Activated naive CD4-positive, alpha-beta T cell (primary cell): ENCODE results near the gene ADIPOR2.
"Not testable (repeated sequence)": the region's sequence is repeated elsewhere in the genome, so short reads cannot be mapped to it uniquely, and the experiment has no call there.

Experiments
- DNase-seq, 4 experiments: peaks; one replicate each; lab custom pipeline; 2025; lab: John Stamatoyannopoulos, UW

Gene ADIPOR2

GRCh38 chr12:1732914-1733313 lies 42.0 kb downstream of the ADIPOR2 start:
- DNase-seq: no peak

GRCh38 chr12:1733712-1734111 lies 42.8 kb downstream of the ADIPOR2 start:
- DNase-seq: not testable (repeated sequence)

DNA sequence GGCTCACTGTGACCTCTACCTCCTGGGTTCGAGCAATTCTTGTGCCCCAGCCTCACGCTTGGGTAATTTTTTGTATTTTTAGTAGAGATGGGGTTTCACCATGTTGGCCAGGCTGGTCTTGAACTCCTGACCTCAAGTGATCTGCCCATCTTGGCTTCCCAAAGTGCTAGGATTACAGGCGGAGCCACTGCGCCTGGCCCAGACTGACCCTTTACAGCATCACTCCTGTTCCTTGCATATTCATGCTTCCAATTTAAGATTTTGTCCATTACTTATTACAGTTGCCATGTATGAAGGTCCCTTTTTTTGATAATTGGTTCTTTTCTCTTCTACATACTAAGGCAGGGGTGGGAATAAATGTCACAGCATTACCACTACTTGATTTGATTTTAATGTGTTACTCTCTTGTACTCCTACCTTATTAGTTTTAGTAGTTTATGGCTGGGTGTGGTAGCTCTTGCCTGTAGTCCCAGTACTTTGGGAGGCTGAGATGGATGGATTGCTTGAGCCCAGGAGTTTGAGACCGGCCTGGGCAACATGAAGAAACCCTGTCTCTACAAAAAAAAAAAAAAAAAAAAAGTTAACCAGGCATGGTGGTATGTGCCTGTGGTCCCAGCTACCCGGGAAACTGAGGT lies 46.9 kb downstream of the ADIPOR2 start:
- DNase-seq: no peak

DNA sequence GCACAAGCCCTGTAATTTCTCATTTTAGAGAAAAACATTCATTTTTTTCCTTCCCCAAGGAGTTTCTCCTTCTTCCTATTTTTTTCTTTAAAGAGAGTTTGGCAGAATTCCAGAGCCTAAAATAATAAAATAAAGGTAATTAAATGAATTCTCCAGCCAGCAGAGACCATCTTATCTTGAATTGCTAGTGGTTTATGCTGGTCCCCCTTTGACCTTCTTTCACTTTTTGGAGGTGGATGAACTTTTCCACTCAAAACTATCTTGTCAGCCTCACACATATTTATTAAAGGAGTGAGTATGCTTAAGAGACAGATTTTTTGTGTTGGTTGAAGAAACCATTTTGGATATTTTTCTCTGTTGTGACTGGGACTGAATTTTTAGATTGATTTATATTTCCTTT lies 47.6 kb downstream of the ADIPOR2 start:
- no peak for DNase-seq

DNA sequence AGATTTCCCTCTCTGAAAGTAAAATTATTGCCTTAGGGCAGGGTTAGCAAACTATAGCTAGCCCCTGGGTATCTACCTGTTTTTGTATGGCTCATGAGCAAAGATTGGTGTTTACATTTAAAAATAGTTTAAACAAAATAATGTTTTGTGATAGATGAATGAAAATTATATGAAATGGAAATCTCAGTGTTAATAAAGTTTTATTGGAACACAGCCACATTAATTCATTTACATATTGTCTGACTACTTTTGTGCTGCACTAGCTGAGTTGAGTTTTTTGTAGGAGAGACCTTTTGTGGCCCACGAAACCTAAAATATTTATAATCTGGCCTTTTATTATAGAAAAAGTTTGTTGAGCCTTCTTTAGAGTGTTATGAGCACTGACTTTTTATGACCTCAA lies 48.5 kb downstream of the ADIPOR2 start:
- DNase-seq: no peak

DNA sequence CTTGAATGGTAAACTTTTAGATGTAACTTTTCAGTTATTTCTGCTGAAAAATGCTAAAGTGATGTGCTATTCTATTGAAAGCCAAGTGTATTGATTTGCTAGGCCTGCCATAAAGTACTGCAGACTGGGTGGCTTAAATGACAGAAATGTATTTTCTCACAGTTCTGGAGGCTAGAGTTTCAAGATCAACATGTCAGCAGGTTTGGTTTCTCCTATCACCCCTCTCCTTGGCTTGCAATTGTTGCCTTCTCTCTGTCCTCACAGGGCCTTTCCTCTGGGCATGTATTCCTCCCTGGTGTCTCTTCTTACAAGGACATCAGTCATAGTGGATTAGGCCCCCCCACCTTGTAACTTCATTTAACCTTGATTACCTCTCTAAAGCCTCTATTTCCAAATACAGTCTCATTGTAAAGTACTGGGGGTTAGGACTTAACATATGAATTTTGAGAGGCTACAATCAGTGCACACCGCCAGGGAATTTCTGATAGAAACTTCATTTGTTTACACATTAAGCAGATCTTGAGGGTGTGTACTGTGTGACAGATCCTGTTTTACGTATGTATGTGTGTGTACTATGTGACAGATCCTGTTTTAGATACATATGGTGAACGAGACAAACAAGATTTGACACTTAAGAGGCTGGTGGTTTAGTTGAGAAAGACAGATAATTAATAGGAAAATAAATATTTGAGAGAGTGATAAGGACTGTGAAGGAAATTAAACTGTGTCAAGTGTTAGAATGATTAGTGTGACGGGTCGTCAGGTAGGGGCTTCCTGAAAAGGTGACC lies 49.5 kb downstream of the ADIPOR2 start:
- DNase-seq: no peak

DNA sequence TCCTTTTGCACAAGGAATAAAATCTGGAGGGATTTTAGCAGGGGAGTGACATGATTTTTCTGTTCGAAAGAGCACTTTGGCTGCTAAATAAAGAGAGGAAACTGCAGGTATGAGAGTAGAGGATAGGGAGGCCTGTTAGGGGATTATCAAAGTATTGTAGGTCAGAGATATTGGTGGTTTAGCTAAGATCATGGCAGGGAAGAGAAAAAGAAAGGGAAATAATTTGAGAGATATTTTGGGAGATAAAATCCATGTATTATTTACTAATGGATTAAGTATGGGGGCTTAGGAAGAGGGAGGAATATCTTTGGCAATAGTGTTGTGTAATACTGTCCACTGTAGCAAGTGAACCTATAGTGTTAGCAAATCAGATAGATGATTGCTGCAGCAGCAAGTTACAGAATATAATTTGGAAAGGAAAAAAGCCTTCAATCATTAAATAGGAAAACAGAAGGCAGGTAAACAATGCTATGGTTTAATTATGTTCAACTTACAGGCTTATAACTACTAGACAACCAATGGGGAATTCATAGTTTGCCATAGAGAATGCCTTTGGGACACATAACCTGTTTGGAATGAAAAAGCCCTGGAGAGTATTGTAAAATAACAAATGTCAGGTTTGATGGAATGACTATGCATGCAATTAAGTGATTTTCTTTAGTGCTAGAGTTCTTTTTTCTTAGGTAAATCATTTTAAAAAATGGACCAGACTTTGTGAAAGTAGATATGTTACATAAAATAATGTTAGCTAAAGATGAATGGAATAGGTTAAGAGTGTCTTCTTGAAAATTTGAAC lies 50.5 kb downstream of the ADIPOR2 start:
- no peak for DNase-seq

GRCh38 chr12:1744932-1745331 lies 54.1 kb downstream of the ADIPOR2 start:
- no peak for DNase-seq

GRCh38 chr12:1747609-1748008 lies 56.7 kb downstream of the ADIPOR2 start:
- no peak for DNase-seq

DNA sequence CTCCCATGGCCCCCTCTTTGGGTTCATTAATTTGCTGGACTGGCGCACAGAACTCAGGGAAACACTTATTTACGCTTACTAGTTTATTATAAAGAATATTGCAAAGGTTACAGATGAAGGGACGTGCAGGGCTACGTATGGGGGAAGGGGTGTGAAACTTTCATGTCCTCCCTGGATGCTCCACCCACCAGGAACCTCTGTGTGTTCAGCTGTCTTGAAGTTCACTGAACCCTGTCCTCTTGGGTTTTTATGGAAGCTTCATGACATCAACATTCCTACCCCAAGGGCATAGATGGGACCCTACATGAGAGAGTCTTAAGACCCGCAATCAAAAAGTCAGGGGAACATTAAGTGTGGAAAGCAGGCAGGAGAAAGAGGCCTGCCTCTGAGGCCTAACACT lies 58.1 kb downstream of the ADIPOR2 start:
- DNase-seq: no peak

DNA sequence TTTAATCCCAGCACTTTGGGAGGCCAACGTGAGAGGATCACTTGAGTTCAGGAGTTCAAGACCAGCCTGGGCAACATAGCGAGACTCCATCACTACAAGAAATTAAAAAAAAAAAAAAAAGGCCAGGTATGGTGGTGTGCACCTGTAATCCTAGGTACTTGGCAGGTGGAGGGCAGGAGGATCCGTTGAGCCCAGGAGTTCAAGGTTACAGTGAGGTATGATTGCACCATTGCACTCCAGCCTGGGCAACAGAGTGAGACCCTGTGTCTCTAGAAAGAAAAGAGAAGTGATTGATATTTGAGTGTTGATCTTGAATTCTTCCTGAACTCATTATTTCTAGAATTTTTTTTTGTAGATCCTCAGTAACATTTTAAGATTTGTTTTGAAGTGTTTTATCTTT lies 59.4 kb downstream of the ADIPOR2 start:
- DNase-seq: no peak

DNA sequence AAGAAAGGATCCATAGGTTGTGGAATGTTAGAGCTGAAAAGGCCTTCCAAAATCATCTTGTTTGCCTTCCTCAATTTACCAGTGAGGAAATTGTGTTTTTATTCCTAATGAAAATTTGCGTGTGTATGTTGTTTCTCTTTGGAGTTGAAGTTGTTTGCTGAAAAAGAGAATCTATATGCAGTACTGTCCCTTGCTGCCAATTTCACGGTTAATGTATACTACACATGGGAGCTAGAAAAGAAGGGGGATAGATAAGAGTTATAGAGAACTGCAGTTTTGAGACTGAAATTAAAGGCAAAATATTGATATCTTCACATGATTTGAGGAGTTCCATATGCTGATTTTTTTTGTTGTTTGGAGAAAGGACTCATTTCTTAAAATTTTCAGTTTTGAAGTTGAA lies 67.5 kb downstream of the ADIPOR2 start:
- no peak for DNase-seq

GRCh38 chr12:1758887-1759286 lies 68.0 kb downstream of the ADIPOR2 start:
- DNase-seq: no peak

GRCh38 chr12:1760566-1761382 lies 69.9 kb downstream of the ADIPOR2 start:
- no peak for DNase-seq

DNA sequence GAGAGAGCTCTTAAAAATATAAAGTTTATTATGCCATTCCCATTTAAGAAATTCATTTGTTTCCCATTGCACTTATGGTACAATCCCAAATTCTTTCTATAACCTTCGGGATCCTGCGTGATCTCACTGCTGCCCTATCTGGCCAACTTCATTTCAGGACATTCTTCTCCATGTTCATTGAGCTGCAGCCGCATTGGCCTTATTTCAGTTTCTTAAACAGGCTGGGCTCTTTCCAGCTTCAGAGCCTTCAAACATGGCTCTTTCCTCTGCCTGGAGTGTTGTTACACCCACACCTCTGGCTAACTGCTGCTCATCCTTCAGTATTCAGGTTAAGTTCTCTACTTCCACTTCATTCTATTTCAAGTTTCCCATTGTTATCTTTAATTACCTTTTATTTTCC lies 71.0 kb downstream of the ADIPOR2 start:
- no peak for DNase-seq

DNA sequence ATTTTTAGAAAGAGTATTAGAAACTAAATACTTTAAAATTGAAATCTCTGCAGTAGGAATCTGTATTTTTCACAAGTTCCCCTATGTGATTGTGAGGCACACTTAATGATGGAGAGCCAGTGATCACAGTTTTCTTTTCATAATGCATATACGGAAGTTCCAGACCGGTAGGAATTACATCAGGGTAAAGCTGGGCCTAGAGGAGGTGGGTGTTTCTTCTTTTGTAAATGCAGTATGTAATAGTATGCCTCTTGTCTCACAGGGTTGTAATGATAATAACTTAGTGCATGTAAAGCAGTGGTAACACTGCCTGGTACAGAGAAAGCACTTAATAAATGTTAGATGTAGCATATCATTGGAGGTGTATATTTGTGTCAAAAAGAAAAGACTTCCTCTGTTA lies 72.3 kb downstream of the ADIPOR2 start:
- DNase-seq: no peak

- no peak for DNase-seq
Measured at GRCh38 chr12:1766110-1766509, 75.2 kb downstream of the ADIPOR2 start.

- no peak for DNase-seq
Measured at GRCh38 chr12:1767407-1768090, 76.7 kb downstream of the ADIPOR2 start.

DNA sequence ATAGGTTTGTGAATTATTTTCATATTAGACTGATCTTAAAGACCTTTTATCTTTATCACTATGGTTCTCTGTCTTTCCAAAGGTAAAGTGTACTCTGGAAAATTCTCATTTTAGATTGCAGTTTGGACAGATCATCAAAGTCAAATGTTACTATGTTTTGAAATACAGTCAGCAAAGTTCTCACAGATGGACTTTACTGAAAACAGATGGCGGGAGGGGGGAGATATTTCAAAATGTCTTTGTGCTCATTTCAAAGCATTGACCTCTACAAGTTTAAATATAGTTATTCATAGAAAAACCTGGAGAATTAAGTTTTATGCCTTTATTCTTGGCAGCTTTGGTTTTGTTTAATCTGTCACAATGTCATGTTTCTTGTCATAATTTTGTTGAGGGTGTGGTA lies 77.7 kb downstream of the ADIPOR2 start:
- no peak for DNase-seq

- no peak for DNase-seq
Measured at GRCh38 chr12:1769809-1770494, 79.1 kb downstream of the ADIPOR2 start.
